ENCODE measurements around the gene MYO5A.

The MYO5A gene

DNA sequence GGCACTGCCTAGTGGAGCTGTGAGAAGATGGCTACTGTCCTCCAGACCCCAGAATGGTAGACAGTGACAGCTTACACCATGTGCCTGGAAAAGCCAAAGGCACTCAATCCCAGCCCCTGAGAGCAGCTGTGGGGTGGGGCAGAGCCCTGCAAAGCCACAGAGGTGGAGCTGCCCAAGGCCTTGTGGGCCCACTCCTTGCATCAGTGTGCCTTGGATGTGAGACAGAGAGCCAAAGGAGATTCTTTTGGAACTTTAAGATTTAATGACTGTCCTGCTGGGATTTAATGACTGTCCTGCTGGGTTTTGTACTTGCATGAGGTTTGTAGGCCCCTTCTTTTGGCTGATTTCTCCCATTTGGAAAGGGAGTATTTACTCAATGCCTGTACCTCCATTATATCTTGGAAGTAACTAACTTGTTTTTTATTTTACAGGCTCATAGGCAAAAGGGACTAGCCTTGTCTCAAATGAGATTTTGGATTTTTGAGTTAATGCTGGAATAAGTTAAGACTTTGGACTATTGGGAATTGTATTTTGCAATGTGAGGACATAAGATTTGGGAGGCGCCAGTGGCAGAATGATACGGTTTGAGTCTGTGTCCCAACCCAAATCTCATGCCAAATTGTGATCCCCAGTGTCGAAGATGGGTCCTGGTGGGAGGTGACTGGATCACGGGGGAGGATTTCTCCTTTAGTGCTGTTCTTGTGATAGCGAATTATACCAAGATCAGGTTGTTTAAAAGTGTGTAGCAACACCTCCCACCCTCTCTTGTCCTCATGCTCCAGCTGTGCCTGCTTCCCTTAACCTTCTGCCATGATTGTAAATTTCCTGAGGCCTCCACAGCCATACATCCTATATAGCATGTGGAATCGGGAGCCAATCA lies 80.4 kb downstream of the MYO5A start:
- no peak for TF ChIP-seq TAF1 (IDR thresholded peaks at IDR 0.05; ENCODE audit: borderline replicate concordance, insufficient read depth, low read length)
- TF ChIP-seq, protein P1, sequence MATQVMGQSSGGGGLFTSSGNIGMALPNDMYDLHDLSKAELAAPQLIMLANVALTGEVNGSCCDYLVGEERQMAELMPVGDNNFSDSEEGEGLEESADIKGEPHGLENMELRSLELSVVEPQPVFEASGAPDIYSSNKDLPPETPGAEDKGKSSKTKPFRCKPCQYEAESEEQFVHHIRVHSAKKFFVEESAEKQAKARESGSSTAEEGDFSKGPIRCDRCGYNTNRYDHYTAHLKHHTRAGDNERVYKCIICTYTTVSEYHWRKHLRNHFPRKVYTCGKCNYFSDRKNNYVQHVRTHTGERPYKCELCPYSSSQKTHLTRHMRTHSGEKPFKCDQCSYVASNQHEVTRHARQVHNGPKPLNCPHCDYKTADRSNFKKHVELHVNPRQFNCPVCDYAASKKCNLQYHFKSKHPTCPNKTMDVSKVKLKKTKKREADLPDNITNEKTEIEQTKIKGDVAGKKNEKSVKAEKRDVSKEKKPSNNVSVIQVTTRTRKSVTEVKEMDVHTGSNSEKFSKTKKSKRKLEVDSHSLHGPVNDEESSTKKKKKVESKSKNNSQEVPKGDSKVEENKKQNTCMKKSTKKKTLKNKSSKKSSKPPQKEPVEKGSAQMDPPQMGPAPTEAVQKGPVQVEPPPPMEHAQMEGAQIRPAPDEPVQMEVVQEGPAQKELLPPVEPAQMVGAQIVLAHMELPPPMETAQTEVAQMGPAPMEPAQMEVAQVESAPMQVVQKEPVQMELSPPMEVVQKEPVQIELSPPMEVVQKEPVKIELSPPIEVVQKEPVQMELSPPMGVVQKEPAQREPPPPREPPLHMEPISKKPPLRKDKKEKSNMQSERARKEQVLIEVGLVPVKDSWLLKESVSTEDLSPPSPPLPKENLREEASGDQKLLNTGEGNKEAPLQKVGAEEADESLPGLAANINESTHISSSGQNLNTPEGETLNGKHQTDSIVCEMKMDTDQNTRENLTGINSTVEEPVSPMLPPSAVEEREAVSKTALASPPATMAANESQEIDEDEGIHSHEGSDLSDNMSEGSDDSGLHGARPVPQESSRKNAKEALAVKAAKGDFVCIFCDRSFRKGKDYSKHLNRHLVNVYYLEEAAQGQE (IDR thresholded peaks at IDR 0.05; ENCODE audit: insufficient read depth in 1 of 2, low read depth in 2 of 2, low read length in 2 of 2), result no peak
- no peak for TF ChIP-seq SIN3A (IDR thresholded peaks at IDR 0.05; ENCODE audit: borderline replicate concordance, insufficient read depth, low read length)
- TF ChIP-seq POLR2AphosphoS5 (IDR thresholded peaks at IDR 0.05; ENCODE audit: low read depth, low read length), result no peak
- no peak for TF ChIP-seq FOXP2 (optimal IDR thresholded peaks at IDR 0.05; ENCODE audit: borderline replicate concordance, extremely low read depth, extremely low read length, insufficient read depth)

- TF ChIP-seq TAF1 (IDR thresholded peaks at IDR 0.05; ENCODE audit: borderline replicate concordance, insufficient read depth, low read length), result no peak
These were observed 82.7 kb downstream of the MYO5A start for GRCh38 chr15:52445954-52446353.

- TF ChIP-seq SIN3A (IDR thresholded peaks at IDR 0.05; ENCODE audit: borderline replicate concordance, insufficient read depth, low read length), result no peak
- TF ChIP-seq, protein P1 (IDR thresholded peaks at IDR 0.05; ENCODE audit: insufficient read depth in 1 of 2, low read depth in 2 of 2, low read length in 2 of 2), result no peak
These were observed 83.1 kb downstream of the MYO5A start for GRCh38 chr15:52445553-52445952.

DNA sequence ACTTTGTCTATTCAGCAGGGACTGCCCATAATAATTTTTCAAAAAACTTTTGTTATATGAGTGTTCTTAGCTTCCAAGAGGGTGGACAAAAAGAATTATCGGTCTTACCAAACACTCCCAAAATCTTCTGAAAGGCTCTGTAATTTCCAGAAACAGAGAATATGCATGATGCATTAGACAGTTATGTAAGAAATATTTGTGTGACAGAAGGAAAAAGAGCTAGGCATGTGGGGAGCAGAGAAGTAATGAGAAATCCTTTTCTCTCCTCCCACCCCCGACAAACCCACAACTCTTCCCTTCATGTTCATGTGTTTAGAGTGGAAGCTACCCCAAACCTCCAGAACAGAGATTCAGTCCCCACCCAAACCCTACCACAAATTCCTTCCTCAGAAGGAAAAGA lies 86.8 kb downstream of the MYO5A start:
- TF ChIP-seq POLR2AphosphoS5 (IDR thresholded peaks at IDR 0.05; ENCODE audit: low read depth, low read length) (no peak), TAF1 (IDR thresholded peaks at IDR 0.05; ENCODE audit: borderline replicate concordance, insufficient read depth, low read length) (no peak), SIN3A (IDR thresholded peaks at IDR 0.05; ENCODE audit: borderline replicate concordance, insufficient read depth, low read length) (no peak), FOXP2 (optimal IDR thresholded peaks at IDR 0.05; ENCODE audit: borderline replicate concordance, extremely low read depth, extremely low read length, insufficient read depth) (no peak)
- TF ChIP-seq, protein P1 (IDR thresholded peaks at IDR 0.05; ENCODE audit: insufficient read depth in 1 of 2, low read depth in 2 of 2, low read length in 2 of 2), result no peak

- TF ChIP-seq, protein P1 (IDR thresholded peaks at IDR 0.05; ENCODE audit: insufficient read depth in 1 of 2, low read depth in 2 of 2, low read length in 2 of 2), result no peak
- TF ChIP-seq POLR2AphosphoS5 (IDR thresholded peaks at IDR 0.05; ENCODE audit: low read depth, low read length) (no peak), SIN3A (IDR thresholded peaks at IDR 0.05; ENCODE audit: borderline replicate concordance, insufficient read depth, low read length) (no peak), FOXP2 (optimal IDR thresholded peaks at IDR 0.05; ENCODE audit: borderline replicate concordance, extremely low read depth, extremely low read length, insufficient read depth) (no peak), TAF1 (IDR thresholded peaks at IDR 0.05; ENCODE audit: borderline replicate concordance, insufficient read depth, low read length) (no peak)
These were observed 87.7 kb downstream of the MYO5A start for GRCh38 chr15:52440946-52441345.

All from PFSK-1 (cell line).